Nephron progenitor cell (in vitro differentiated cells): Measurements from ENCODE around the gene USF1.

ENCODE experiments used
- DNase-seq: peaks from one replicate; pipeline ENCODE4 v3.0.0; 2021
- H3K27ac Mint-ChIP-seq: 2 replicates; pipeline ENCODE4 v1.8.0; 2021; ENCODE audit warnings: mild to moderate bottlenecking, moderate library complexity, mixed read lengths
- H3K27me3 Mint-ChIP-seq: 2 replicates; pipeline ENCODE4 v1.8.0; 2021; ENCODE audit warnings: mild to moderate bottlenecking, low read depth, mixed read lengths; ENCODE audit not compliant: poor library complexity
- H3K36me3 Mint-ChIP-seq: 2 replicates; pipeline ENCODE4 v1.8.0; 2021; ENCODE audit warnings: low read depth, mixed read lengths
- H3K4me1 Mint-ChIP-seq: 2 replicates; pipeline ENCODE4 v1.8.0; 2021; ENCODE audit warnings: mixed read lengths
- H3K4me3 Mint-ChIP-seq: 2 replicates; pipeline ENCODE4 v1.8.0; 2021; ENCODE audit warnings: mild to moderate bottlenecking, moderate library complexity, mixed read lengths
- H3K9me3 Mint-ChIP-seq: 2 replicates; pipeline ENCODE4 v1.8.0; 2021; ENCODE audit warnings: mild to moderate bottlenecking, moderate library complexity, mixed read lengths
- TF ChIP-seq, protein P1 (sequence below): fragments of 200-600 bp; sonication (generic); IDR thresholded peaks from 2 replicates; pipeline ENCODE4 v1.5.0; 2021; ENCODE audit warnings: antibody characterized with exemption

The USF1 gene

DNA sequence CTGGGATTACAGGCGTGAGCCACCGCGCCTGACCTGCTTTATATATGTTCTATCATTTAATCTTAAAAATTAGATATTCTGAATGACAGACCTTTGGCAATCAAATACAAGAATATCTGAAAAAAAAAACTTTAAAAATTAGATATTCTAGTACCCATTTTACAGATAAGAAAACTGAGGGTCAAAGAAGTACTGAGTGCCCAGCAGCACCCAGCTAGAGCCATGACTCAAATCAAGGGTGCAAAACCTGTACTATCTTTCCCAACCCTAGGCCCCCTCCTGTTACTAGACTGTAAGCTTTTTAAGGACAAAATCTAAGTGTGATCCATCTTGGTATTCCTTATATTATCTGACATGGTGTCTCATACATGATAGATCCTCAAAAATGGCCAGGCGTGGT, 15.6 kb upstream of the USF1 start:
- Mint-ChIP-seq H3K27ac (no peak overlapping the region), H3K4me3 (no peak overlapping the region), H3K4me1 (peaks cover 8% of the 10 kb centered on the region), H3K9me3 (no peaks in the 10 kb centered on the region), H3K27me3 (peaks cover 20% of the 10 kb centered on the region), H3K36me3 (no peaks in the 10 kb centered on the region)
- DNase-seq: no peak
- TF ChIP-seq, protein P1, sequence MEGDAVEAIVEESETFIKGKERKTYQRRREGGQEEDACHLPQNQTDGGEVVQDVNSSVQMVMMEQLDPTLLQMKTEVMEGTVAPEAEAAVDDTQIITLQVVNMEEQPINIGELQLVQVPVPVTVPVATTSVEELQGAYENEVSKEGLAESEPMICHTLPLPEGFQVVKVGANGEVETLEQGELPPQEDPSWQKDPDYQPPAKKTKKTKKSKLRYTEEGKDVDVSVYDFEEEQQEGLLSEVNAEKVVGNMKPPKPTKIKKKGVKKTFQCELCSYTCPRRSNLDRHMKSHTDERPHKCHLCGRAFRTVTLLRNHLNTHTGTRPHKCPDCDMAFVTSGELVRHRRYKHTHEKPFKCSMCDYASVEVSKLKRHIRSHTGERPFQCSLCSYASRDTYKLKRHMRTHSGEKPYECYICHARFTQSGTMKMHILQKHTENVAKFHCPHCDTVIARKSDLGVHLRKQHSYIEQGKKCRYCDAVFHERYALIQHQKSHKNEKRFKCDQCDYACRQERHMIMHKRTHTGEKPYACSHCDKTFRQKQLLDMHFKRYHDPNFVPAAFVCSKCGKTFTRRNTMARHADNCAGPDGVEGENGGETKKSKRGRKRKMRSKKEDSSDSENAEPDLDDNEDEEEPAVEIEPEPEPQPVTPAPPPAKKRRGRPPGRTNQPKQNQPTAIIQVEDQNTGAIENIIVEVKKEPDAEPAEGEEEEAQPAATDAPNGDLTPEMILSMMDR: no peak

DNA sequence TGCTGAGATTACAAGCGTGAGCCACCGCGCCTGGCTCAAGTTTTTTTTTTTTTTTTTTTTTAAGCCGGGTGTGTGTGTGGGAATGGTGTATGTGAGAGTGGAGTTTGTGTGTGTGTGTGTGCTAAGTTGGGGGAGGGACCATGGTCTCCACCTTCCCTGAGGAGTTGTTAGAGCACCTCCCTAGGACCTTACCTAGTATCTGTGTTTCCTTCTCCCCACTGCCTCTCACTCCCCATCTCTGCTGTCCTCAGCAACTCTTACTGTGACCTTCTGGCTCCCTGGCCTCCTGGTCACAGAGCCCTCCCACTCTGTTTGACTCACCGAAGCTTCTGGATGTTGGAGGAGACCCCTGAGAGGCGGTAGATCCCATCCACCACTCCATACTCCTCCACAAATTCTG, 13.5 kb upstream of the USF1 start:
- Mint-ChIP-seq H3K27me3 (peaks cover 16% of the 10 kb centered on the region), H3K27ac (peak overlapping the region; percentile 41)
- no peak for DNase-seq

DNA sequence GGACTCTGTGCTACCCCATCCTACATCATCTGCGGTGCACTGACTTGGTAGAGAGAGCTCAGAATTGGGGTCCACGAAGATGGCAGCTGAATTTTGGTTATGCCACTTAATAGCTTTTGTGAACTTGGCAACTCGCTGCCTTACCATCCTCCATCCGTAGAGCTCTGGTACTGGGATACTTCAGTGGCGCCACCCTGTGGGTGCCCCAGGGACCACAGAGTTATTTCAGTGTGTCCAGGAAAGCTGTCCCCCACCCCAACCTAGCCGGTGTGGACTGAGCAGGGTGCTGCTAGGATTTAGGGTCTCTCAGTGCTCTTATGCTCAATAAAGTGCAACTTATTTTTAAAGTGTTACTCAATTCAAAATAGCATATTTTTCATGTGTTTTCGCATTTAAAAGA, 9.0 kb upstream of the USF1 start:
- Mint-ChIP-seq H3K36me3 (no peaks in the 10 kb centered on the region), H3K4me3 (no peak overlapping the region), H3K27ac (no peak overlapping the region), H3K4me1 (peaks cover 6% of the 10 kb centered on the region), H3K27me3 (peaks cover 14% of the 10 kb centered on the region), H3K9me3 (peaks cover 2% of the 10 kb centered on the region)
- TF ChIP-seq, protein P1: no peak
- DNase-seq: no peak

More for the DNA sequence above, 13.5 kb upstream of the USF1 start:
- Mint-ChIP-seq H3K36me3 (no peaks in the 10 kb centered on the region), H3K4me1 (peaks cover 8% of the 10 kb centered on the region), H3K4me3 (no peak overlapping the region), H3K9me3 (no peaks in the 10 kb centered on the region)
- TF ChIP-seq, protein P1: no peak

GRCh38 chr1:161054232-161054631, 8.5 kb upstream of the USF1 start:
- TF ChIP-seq, protein P1: no peak
- peaks cover 15% of the 10 kb centered on the region for H3K27me3 Mint-ChIP-seq
- peaks cover 8% of the 10 kb centered on the region for H3K9me3 Mint-ChIP-seq
- H3K27ac Mint-ChIP-seq: no peak overlapping the region
- H3K4me1 Mint-ChIP-seq: peaks cover under 1% of the 10 kb centered on the region
- no peaks in the 10 kb centered on the region for H3K36me3 Mint-ChIP-seq
- DNase-seq: no peak
- no peak overlapping the region for H3K4me3 Mint-ChIP-seq

DNA sequence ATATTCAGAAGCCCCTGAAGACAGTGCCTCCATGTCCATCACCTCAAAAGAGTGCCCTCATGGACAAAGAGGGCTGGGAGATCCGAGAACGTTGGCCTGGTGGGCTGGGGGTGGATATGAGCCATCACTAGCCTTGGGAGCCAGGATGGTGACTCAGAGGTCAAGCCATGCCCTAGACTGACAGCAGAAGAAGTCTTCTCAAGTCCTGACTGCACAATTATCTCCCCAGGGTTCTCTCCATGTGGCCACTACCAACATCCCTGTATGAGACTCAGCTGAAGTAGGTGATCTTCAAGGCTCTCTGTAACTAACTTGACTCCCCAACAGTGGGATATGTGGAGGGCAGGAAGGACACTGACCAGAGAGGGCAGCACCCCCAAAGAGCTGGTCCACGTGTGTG, 7.1 kb upstream of the USF1 start:
- Mint-ChIP-seq H3K4me3 (no peak overlapping the region), H3K27ac (no peak overlapping the region), H3K36me3 (peaks cover 10% of the 10 kb centered on the region), H3K27me3 (peaks cover 26% of the 10 kb centered on the region), H3K4me1 (no peaks in the 10 kb centered on the region), H3K9me3 (peaks cover 21% of the 10 kb centered on the region)
- no peak for DNase-seq
- TF ChIP-seq, protein P1: no peak

GRCh38 chr1:161051219-161051618, 5.4 kb upstream of the USF1 start:
- TF ChIP-seq, protein P1: no peak
- peaks cover 22% of the 10 kb centered on the region for H3K36me3 Mint-ChIP-seq

More at GRCh38 chr1:161051219-161051618, 5.4 kb upstream of the USF1 start:
- Mint-ChIP-seq H3K27ac (no peak overlapping the region), H3K4me1 (peaks cover 5% of the 10 kb centered on the region), H3K4me3 (no peak overlapping the region), H3K9me3 (peaks cover 38% of the 10 kb centered on the region), H3K27me3 (peaks cover 38% of the 10 kb centered on the region)
- DNase-seq: no peak
